PC-3 (cell line): Measurements from ENCODE around the gene RNASE12.

Experiments
- EZH2 ChIP-seq: fragments of 300-600 bp; sonication (generic); IDR thresholded peaks from one replicate; pipeline ENCODE4 v1.6.1; 2017; ENCODE audit warnings: antibody characterized with exemption, mild to moderate bottlenecking, low read length; ENCODE audit not compliant: unreplicated experiment
- EZH2phosphoT487 ChIP-seq: fragments of 300-600 bp; sonication (generic); IDR thresholded peaks from 2 replicates; pipeline ENCODE4 v1.6.1; 2018; ENCODE audit warnings: mild to moderate bottlenecking, antibody characterized with exemption, low read length, borderline replicate concordance
- TF ChIP-seq, protein P1 (sequence below): fragments of 300-600 bp; sonication (generic); conservative IDR thresholded peaks from 2 replicates; pipeline ENCODE4 v1.5.1; 2017; ENCODE audit warnings: antibody characterized with exemption, low read depth, mild to moderate bottlenecking, low read length

DNA sequence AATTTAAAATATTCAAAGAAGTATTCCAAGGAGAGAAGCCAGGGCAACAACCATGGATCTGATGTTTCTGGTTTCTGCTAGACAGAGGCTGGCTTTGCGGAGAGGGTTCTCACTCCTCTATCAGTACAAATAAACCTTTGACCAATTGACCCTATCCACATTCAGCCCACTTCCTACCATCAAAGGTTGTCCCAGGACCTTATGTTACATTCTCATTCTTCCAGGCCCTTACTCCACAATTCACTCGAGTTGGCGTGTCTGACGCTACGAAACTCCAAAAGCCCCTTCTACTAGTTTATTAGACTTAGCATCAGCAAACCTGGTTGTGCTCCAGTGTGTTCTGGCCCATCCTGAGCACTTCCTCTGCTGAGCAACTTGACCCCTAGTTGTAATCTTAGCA lies 24.8 kb upstream of the RNASE12 start:
- TF ChIP-seq, protein P1, sequence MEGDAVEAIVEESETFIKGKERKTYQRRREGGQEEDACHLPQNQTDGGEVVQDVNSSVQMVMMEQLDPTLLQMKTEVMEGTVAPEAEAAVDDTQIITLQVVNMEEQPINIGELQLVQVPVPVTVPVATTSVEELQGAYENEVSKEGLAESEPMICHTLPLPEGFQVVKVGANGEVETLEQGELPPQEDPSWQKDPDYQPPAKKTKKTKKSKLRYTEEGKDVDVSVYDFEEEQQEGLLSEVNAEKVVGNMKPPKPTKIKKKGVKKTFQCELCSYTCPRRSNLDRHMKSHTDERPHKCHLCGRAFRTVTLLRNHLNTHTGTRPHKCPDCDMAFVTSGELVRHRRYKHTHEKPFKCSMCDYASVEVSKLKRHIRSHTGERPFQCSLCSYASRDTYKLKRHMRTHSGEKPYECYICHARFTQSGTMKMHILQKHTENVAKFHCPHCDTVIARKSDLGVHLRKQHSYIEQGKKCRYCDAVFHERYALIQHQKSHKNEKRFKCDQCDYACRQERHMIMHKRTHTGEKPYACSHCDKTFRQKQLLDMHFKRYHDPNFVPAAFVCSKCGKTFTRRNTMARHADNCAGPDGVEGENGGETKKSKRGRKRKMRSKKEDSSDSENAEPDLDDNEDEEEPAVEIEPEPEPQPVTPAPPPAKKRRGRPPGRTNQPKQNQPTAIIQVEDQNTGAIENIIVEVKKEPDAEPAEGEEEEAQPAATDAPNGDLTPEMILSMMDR, result no peak
- no peak for TF ChIP-seq EZH2
- TF ChIP-seq EZH2phosphoT487, result no peak
